Measurements from ENCODE around the gene TMEM63A. TPM values are rescaled to one million over a fixed set of nuclear protein-coding genes. Genes with fewer than 3 reads are reported as not detected.

The TMEM63A gene
- total and polyA plus RNA-seq, 2 experiments from 2014 or later = 19.3 to 37.0 TPM

DNA sequence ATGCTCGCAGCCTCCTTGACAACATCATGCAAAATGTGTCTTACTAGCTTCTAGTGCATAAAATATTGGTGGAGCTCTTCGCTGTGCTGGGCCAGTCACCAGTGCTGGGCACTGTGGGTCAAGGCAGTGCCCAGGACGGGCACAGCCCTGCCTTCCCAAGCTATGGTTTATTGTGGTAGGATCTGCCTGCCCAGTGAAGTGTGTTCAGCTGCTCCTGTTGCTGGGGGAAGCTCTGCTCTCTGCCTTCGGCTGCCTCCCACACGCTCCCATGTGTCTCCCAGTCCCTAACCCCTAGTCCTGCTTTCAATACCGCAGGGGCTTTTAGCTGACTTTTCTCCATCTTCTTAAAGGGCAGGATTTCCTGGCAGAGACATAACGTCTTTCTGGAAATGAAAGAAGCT lies 56.6 kb downstream of the TMEM63A start:
- H3K27me3 ChIP-seq = no peaks in the 10 kb centered on the region
- peaks cover 13% of the 10 kb centered on the region for H3K4me1 ChIP-seq (ENCODE audit: low read depth)
- peak in 1 of 2 donors; percentile 31 for DNase-seq (ENCODE audit: low read depth in 1 of 2, low spot score in 1 of 2)
- no peaks in the 10 kb centered on the region for H3K9me3 ChIP-seq (ENCODE audit: low read depth)
- H3K27ac ChIP-seq = no peak overlapping the region
- no peak overlapping the region for H3K4me3 ChIP-seq
- TF ChIP-seq, protein P1, sequence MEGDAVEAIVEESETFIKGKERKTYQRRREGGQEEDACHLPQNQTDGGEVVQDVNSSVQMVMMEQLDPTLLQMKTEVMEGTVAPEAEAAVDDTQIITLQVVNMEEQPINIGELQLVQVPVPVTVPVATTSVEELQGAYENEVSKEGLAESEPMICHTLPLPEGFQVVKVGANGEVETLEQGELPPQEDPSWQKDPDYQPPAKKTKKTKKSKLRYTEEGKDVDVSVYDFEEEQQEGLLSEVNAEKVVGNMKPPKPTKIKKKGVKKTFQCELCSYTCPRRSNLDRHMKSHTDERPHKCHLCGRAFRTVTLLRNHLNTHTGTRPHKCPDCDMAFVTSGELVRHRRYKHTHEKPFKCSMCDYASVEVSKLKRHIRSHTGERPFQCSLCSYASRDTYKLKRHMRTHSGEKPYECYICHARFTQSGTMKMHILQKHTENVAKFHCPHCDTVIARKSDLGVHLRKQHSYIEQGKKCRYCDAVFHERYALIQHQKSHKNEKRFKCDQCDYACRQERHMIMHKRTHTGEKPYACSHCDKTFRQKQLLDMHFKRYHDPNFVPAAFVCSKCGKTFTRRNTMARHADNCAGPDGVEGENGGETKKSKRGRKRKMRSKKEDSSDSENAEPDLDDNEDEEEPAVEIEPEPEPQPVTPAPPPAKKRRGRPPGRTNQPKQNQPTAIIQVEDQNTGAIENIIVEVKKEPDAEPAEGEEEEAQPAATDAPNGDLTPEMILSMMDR (IDR thresholded peaks at IDR 0.05; ENCODE audit: low read depth, low read length) = no peak
- no peaks in the 10 kb centered on the region for H3K36me3 ChIP-seq

GRCh38 chr1:225825078-225825477 lies 57.1 kb downstream of the TMEM63A start:
- Histone ChIP-seq H3K4me3 (no peak overlapping the region), H3K9me3 (ENCODE audit: low read depth) (no peaks in the 10 kb centered on the region), H3K36me3 (no peaks in the 10 kb centered on the region), H3K27ac (no peak overlapping the region), H3K4me1 (ENCODE audit: low read depth) (peaks cover 13% of the 10 kb centered on the region), H3K27me3 (no peaks in the 10 kb centered on the region)
- TF ChIP-seq, protein P1 (IDR thresholded peaks at IDR 0.05; ENCODE audit: low read depth, low read length) = no peak
- DNase-seq (ENCODE audit: low read depth in 1 of 2, low spot score in 1 of 2) = no peak

DNA sequence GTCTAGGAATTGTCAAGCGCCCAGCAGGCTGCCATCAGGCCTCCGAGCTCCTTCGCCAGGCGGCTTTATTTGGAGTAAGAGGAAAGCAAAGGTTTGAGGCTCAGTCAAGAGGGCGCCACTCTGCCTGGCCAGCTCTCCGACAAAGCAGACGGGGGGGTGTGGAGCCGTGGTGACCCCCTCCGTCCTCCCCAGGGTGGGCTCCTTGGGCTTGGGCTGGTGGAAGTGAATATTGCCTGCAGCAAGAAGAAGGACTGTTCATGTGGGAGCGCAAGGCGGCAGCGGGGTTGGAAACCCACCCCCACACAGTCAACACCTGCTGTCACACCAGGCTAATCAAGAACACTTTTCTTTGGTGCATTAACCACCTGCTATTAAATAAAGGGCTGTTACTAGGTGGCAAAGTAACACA lies 57.6 kb downstream of the TMEM63A start:
- H3K27me3 ChIP-seq = no peaks in the 10 kb centered on the region
- H3K36me3 ChIP-seq = no peaks in the 10 kb centered on the region
- no peak overlapping the region for H3K4me3 ChIP-seq
- no peak for DNase-seq (ENCODE audit: low read depth in 1 of 2, low spot score in 1 of 2)
- H3K9me3 ChIP-seq (ENCODE audit: low read depth) = no peaks in the 10 kb centered on the region
- H3K4me1 ChIP-seq (ENCODE audit: low read depth) = peaks cover 13% of the 10 kb centered on the region
- TF ChIP-seq, protein P1 (IDR thresholded peaks at IDR 0.05; ENCODE audit: low read depth, low read length) = no peak
- H3K27ac ChIP-seq = no peak overlapping the region

DNA sequence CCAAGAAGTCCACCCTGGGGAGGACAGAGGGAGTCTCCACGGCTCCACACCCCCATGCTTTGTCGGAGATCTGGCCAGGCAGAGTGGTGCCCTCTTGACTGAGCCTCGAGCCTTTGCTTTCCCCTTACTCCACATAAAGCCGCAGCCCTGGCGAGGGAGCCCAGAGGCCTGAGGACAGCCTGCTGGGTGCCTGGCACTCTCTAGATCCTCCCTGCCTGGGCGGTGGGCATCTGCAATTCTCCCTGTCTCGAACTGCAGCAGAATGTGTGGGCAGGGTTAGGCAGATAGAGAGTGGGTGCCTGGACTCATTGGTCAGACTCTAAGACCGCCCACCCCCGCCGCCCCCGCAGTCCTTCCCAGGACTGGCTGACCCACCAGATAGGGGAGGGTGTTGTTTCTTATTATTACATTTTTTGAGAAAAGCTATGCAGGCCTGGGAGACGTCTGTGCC lies 58.3 kb downstream of the TMEM63A start:
- Histone ChIP-seq H3K27me3 (no peaks in the 10 kb centered on the region), H3K9me3 (ENCODE audit: low read depth) (no peaks in the 10 kb centered on the region), H3K36me3 (no peaks in the 10 kb centered on the region), H3K4me1 (ENCODE audit: low read depth) (peaks cover 17% of the 10 kb centered on the region), H3K27ac (no peak overlapping the region), H3K4me3 (no peak overlapping the region)
- no peak for DNase-seq (ENCODE audit: low read depth in 1 of 2, low spot score in 1 of 2)
- TF ChIP-seq, protein P1 (IDR thresholded peaks at IDR 0.05; ENCODE audit: low read depth, low read length) = no peak

DNA sequence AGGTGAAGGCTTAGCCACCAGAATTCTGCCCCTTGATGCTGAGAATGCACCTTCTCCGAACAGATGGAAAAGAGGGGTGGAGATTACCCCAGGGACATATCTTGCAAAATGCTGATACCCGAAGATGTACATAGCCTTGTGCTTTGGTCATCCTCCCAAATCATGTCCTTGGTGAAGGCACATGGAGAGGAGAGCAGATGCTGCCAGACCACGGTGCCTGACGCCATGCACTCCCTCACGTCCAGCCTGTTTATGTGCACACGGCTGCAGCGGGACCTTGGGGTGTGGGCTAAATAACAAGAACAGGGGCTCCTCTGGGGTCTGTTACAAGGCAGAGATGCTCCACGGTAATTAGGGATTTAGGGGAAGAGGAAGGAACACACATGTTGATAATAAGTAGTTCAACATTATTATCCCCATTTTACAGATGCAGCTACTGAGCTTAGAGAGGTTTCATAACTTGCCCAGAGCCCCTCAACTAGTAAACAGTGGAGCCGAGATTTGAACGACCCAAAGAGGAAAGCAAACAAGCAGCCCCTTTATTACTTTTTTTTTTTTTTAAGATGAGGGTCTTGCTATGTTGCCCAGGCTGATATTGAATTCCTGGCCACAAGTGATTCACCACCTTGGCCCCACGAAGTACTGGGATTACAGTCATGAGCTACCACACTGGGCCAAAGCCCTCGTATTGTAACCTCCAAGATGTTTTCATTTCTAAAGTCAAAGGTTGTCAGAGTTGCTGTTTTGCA lies 59.4 kb downstream of the TMEM63A start:
- no peaks in the 10 kb centered on the region for H3K9me3 ChIP-seq (ENCODE audit: low read depth)
- no peak overlapping the region for H3K27ac ChIP-seq
- H3K36me3 ChIP-seq = no peaks in the 10 kb centered on the region
- TF ChIP-seq, protein P1 (IDR thresholded peaks at IDR 0.05; ENCODE audit: low read depth, low read length) = no peak
- H3K4me1 ChIP-seq (ENCODE audit: low read depth) = peaks cover 17% of the 10 kb centered on the region
- no peaks in the 10 kb centered on the region for H3K27me3 ChIP-seq
- DNase-seq (ENCODE audit: low read depth in 1 of 2, low spot score in 1 of 2) = no peak
- H3K4me3 ChIP-seq = no peak overlapping the region

Measured in cardiac muscle cell (in vitro differentiated cells and primary cell).